Measurements from ENCODE around the gene POC5. TPM values are rescaled to one million over a fixed set of nuclear protein-coding genes. Genes with fewer than 3 reads are reported as not detected.

Gene POC5
- polyA plus RNA-seq, 3 donors: 3.5 to 6.7 (median 3.7) TPM

GRCh38 chr5:75667586-75667985 lies 49.7 kb downstream of the POC5 start:
- WGBS, 3 donors: 42 to 61% (median 51%) methylated on average over 2 of the region's 2 CpGs
- no peak overlapping the region for H3K27ac ChIP-seq (ENCODE audit: low read depth, low read length)

- 85 to 92% (median 91%) methylated on average over 6 of the region's 6 CpGs for WGBS, 3 donors
- no peak overlapping the region for H3K27ac ChIP-seq (ENCODE audit: low read depth, low read length)
Observed at GRCh38 chr5:75666801-75667200, 50.4 kb downstream of the POC5 start.

- H3K27ac ChIP-seq (ENCODE audit: low read depth, low read length): no peak overlapping the region
- 82 to 95% (median 92%) methylated on average over 2 of the region's 2 CpGs for WGBS, 3 donors
Observed at GRCh38 chr5:75664979-75665378, 52.3 kb downstream of the POC5 start.

GRCh38 chr5:75663579-75664284 lies 53.5 kb downstream of the POC5 start:
- 83 to 87% (median 87%) methylated on average over 12 of the region's 12 CpGs for WGBS, 3 donors
- no peak overlapping the region for H3K27ac ChIP-seq (ENCODE audit: low read depth, low read length)

- H3K27ac ChIP-seq (ENCODE audit: low read depth, low read length): no peak overlapping the region
- 95 to 99% (median 95%) methylated on average over 2 of the region's 2 CpGs for WGBS, 3 donors
Observed at GRCh38 chr5:75662061-75662460, 55.2 kb downstream of the POC5 start.

GRCh38 chr5:75660678-75661465 lies 56.4 kb downstream of the POC5 start:
- no peak overlapping the region for H3K27ac ChIP-seq (ENCODE audit: low read depth, low read length)
- 83 to 88% (median 86%) methylated on average over 16 of the region's 16 CpGs for WGBS, 3 donors

- H3K27ac ChIP-seq (ENCODE audit: low read depth, low read length): no peak overlapping the region
- 87 to 97% (median 91%) methylated on average over 3 of the region's 3 CpGs for whole genome bisulfite sequencing, 3 donors
Observed at GRCh38 chr5:75659791-75660450, 57.3 kb downstream of the POC5 start.

GRCh38 chr5:75656311-75657003 lies 60.8 kb downstream of the POC5 start:
- no peak overlapping the region for H3K27ac ChIP-seq (ENCODE audit: low read depth, low read length)
- 14 to 50% (median 39%) methylated on average over 9 of the region's 9 CpGs for WGBS, 3 donors

GRCh38 chr5:75654693-75655295 lies 62.4 kb downstream of the POC5 start:
- 80 to 91% (median 90%) methylated on average over 19 of the region's 19 CpGs for WGBS, 3 donors
- no peak overlapping the region for H3K27ac ChIP-seq (ENCODE audit: low read depth, low read length)

GRCh38 chr5:75653521-75653920 lies 63.7 kb downstream of the POC5 start:
- WGBS, 3 donors: 29 to 41% (median 39%) methylated on average over 2 of the region's 2 CpGs
- no peak overlapping the region for H3K27ac ChIP-seq (ENCODE audit: low read depth, low read length)

GRCh38 chr5:75651575-75652238 lies 65.5 kb downstream of the POC5 start:
- WGBS, 3 donors: 89 to 93% (median 93%) methylated on average over 4 of the region's 4 CpGs
- H3K27ac ChIP-seq (ENCODE audit: low read depth, low read length): no peak overlapping the region

- WGBS, 3 donors: 45 to 85% (median 83%) methylated on average over 2 of the region's 2 CpGs
- H3K27ac ChIP-seq (ENCODE audit: low read depth, low read length): no peak overlapping the region
Observed at GRCh38 chr5:75648712-75649111, 68.5 kb downstream of the POC5 start.

- H3K27ac ChIP-seq (ENCODE audit: low read depth, low read length): no peak overlapping the region
- 50 to 83% (median 76%) methylated on average over 2 of the region's 2 CpGs for WGBS, 3 donors
Observed at GRCh38 chr5:75640826-75641225, 76.4 kb downstream of the POC5 start.

GRCh38 chr5:75640395-75640794 lies 76.8 kb downstream of the POC5 start:
- no peak overlapping the region for H3K27ac ChIP-seq (ENCODE audit: low read depth, low read length)

GRCh38 chr5:75639535-75640311 lies 77.5 kb downstream of the POC5 start:
- WGBS, 3 donors: 60 to 69% (median 62%) methylated on average over 3 of the region's 3 CpGs
- H3K27ac ChIP-seq (ENCODE audit: low read depth, low read length): no peak overlapping the region

- H3K27ac ChIP-seq (ENCODE audit: low read depth, low read length): no peak overlapping the region
- WGBS, 3 donors: 92 to 97% (median 94%) methylated on average over 1 of the region's 1 CpG
Observed at GRCh38 chr5:75637949-75638348, 79.3 kb downstream of the POC5 start.

- WGBS, 3 donors: 96 to 100% (median 100%) methylated on average over 1 of the region's 1 CpG
Observed at GRCh38 chr5:75632321-75632720, 84.9 kb downstream of the POC5 start.

More at GRCh38 chr5:75632321-75632720, 84.9 kb downstream of the POC5 start:
- no peak overlapping the region for H3K27ac ChIP-seq (ENCODE audit: low read depth, low read length)

Measured in adipose tissue (tissue), 3 donors.